GM23248 (cell line): Measurements from ENCODE around the gene C15orf40.

ENCODE experiments used
- EZH2 ChIP-seq: fragments of 200-600 bp; sonication (generic); IDR thresholded peaks from 2 replicates; pipeline ENCODE4 v1.6.1; 2018; ENCODE audit warnings: antibody characterized with exemption, mild to moderate bottlenecking; ENCODE audit not compliant: insufficient read depth, poor library complexity, severe bottlenecking
- EZH2phosphoT487 ChIP-seq: fragments of 200-600 bp; sonication (generic); IDR thresholded peaks from 2 replicates; pipeline ENCODE4 v1.6.1; 2018; ENCODE audit warnings: antibody characterized with exemption, moderate library complexity, mild to moderate bottlenecking, low read depth; ENCODE audit not compliant: insufficient read depth

DNA sequence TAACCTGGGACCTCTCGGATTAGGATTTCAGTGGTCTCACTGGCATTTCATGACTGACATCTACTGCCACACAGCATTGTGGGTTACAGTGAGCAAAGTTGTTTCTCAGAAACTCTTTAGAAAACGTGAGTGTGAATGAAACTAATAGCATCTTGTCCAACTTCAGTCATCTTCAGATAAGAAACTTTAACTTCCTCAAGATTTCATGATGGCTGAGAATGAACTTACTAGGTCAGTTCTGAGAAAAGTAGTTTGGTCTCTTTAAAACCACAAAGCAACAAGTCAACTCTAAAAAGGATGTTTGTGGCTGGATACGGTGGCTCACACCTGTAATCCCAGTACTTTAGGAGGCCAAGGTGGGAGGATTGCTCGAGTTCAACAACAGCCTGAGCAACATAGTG, 44.8 kb downstream of the C15orf40 start:
- TF ChIP-seq EZH2 (no peak), EZH2phosphoT487 (no peak)
